ENCODE results near the gene IL4R.

- TF ChIP-seq, protein P1, sequence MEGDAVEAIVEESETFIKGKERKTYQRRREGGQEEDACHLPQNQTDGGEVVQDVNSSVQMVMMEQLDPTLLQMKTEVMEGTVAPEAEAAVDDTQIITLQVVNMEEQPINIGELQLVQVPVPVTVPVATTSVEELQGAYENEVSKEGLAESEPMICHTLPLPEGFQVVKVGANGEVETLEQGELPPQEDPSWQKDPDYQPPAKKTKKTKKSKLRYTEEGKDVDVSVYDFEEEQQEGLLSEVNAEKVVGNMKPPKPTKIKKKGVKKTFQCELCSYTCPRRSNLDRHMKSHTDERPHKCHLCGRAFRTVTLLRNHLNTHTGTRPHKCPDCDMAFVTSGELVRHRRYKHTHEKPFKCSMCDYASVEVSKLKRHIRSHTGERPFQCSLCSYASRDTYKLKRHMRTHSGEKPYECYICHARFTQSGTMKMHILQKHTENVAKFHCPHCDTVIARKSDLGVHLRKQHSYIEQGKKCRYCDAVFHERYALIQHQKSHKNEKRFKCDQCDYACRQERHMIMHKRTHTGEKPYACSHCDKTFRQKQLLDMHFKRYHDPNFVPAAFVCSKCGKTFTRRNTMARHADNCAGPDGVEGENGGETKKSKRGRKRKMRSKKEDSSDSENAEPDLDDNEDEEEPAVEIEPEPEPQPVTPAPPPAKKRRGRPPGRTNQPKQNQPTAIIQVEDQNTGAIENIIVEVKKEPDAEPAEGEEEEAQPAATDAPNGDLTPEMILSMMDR (IDR thresholded peaks at IDR 0.05): no peak
- no peak for TF ChIP-seq POLR2AphosphoS5 (IDR thresholded peaks at IDR 0.05; ENCODE audit: low read depth, low read length)
Measured at GRCh38 chr16:27303256-27304100, 10.3 kb upstream of the IL4R start.

Measured in Panc1 (cell line).